PC-9 (cell line): ENCODE results near the gene ETV6.

Experiments
- EZH2 ChIP-seq: fragments of 200-600 bp; sonication (generic); IDR thresholded peaks from 2 replicates; pipeline ENCODE4 v1.8.0; 2017; ENCODE audit warnings: antibody characterized with exemption, low read depth
- TF ChIP-seq, protein P1 (sequence below): fragments of 200-600 bp; sonication (generic); conservative IDR thresholded peaks from 2 replicates; pipeline ENCODE4 v1.6.1; 2017; ENCODE audit warnings: mixed run types, antibody characterized with exemption, mild to moderate bottlenecking, moderate library complexity

DNA sequence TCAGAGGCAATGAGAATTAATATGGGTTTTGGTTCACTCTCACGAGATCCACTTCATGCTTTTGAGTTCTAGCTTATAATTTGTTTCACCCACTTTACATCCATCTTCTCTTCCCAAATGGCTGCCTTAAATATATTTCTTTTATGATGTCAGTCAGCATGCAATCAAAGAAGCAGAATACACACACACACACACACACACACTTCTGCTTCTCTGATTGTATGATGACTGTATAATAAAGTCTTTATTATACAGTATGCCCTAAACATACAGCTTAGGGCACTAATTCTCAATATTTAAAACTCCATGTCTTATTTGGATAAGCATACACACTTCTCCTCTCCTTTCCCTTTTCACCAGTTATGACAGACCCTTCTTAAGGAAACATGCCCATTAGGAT is 6.7 kb upstream of the ETV6 start:
- TF ChIP-seq, protein P1, sequence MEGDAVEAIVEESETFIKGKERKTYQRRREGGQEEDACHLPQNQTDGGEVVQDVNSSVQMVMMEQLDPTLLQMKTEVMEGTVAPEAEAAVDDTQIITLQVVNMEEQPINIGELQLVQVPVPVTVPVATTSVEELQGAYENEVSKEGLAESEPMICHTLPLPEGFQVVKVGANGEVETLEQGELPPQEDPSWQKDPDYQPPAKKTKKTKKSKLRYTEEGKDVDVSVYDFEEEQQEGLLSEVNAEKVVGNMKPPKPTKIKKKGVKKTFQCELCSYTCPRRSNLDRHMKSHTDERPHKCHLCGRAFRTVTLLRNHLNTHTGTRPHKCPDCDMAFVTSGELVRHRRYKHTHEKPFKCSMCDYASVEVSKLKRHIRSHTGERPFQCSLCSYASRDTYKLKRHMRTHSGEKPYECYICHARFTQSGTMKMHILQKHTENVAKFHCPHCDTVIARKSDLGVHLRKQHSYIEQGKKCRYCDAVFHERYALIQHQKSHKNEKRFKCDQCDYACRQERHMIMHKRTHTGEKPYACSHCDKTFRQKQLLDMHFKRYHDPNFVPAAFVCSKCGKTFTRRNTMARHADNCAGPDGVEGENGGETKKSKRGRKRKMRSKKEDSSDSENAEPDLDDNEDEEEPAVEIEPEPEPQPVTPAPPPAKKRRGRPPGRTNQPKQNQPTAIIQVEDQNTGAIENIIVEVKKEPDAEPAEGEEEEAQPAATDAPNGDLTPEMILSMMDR, result no peak
- TF ChIP-seq EZH2, result no peak
